HEK293 (cell line): ENCODE results near the gene ANO8.

ENCODE experiments used
- CTCF ChIA-PET: fragments of 350-600 bp; formaldehyde crosslinking; extraction: SDS; loops from one replicate; lab custom pipeline; 2021; ENCODE audit warnings: antibody characterized with exemption; lab: Yijun Ruan, JAX
- POLR2A ChIA-PET: fragments of 300-600 bp; formaldehyde crosslinking; extraction: SDS; loops from one replicate; lab custom pipeline; 2020; ENCODE audit warnings: antibody characterized with exemption, inconsistent platforms; lab: Yijun Ruan, JAX
- H3K27ac ChIP-seq: fragments of 200-500 bp; sonication (Bioruptor generic); 2 replicates; pipeline ENCODE4 v1.5.1; 2014; ENCODE audit warnings: low read depth, low read length, control low read depth, inconsistent platforms; ENCODE audit errors: extremely low read depth
- H3K36me3 ChIP-seq, 2 experiments: fragments of 200-500 bp in 1 of 2; sonication (Bioruptor generic) in 1 of 2; 1 replicate in 1 of 2; 2 replicates in 1 of 2; pipeline ENCODE4 v1.5.1; 2014 to 2017; ENCODE audit warnings: inconsistent platforms in 2 of 2, low read length in 2 of 2; ENCODE audit not compliant: control insufficient read depth in 2 of 2, insufficient read depth in 1 of 2
- H3K4me1 ChIP-seq: fragments of 200-500 bp; sonication (Bioruptor generic); 2 replicates; pipeline ENCODE4 v1.5.1; 2014; ENCODE audit warnings: mild to moderate bottlenecking, low read length, inconsistent platforms; ENCODE audit not compliant: control insufficient read depth, insufficient read depth
- H3K4me3 ChIP-seq: 2 replicates; pipeline ENCODE4 v1.5.1; 2011; ENCODE audit warnings: low read depth, mild to moderate bottlenecking, control low read depth, low read length, moderate library complexity
- H3K9me3 ChIP-seq: fragments of 200-500 bp; sonication (Bioruptor generic); 2 replicates; pipeline ENCODE4 v1.5.1; 2014; ENCODE audit warnings: low read depth, low read length, inconsistent platforms; ENCODE audit not compliant: control insufficient read depth, insufficient read depth
- ATF2 ChIP-seq: fragments of 450-650 bp; formaldehyde crosslinking; IDR thresholded peaks from 2 replicates; pipeline ENCODE4 v1.5.1; 2016; ENCODE audit warnings: missing biosample characterization, missing genetic modification characterization, low read depth
- IKZF3 ChIP-seq: fragments of 450-650 bp; IDR thresholded peaks from 2 replicates; pipeline ENCODE4 v1.5.0; 2018; ENCODE audit warnings: missing biosample characterization, mild to moderate bottlenecking, missing genetic modification characterization, moderate library complexity
- KLF10 ChIP-seq: fragments of 450-650 bp; IDR thresholded peaks from 2 replicates; pipeline ENCODE4 v1.5.1; 2018; ENCODE audit warnings: missing biosample characterization, mild to moderate bottlenecking, missing genetic modification characterization
- PATZ1 ChIP-seq: fragments of 450-650 bp; formaldehyde crosslinking; IDR thresholded peaks from 2 replicates; pipeline ENCODE4 v1.5.1; 2016; ENCODE audit warnings: missing biosample characterization, missing genetic modification characterization
- PRDM1 ChIP-seq: fragments of 450-650 bp; formaldehyde crosslinking; IDR thresholded peaks from 2 replicates; pipeline ENCODE4; 2016; ENCODE audit warnings: missing biosample characterization, missing genetic modification characterization
- SP2 ChIP-seq: fragments of 450-650 bp; formaldehyde crosslinking; IDR thresholded peaks from 2 replicates; pipeline ENCODE4 v1.5.1; 2016; ENCODE audit warnings: missing biosample characterization, missing genetic modification characterization
- TCF7L2 ChIP-seq: IDR thresholded peaks from 2 replicates; pipeline ENCODE4 v1.6.1; 2011; ENCODE audit warnings: low read depth, mild to moderate bottlenecking, inconsistent platforms, low read length, moderate library complexity, borderline replicate concordance
- ZBTB20 ChIP-seq: fragments of 450-650 bp; formaldehyde crosslinking; IDR thresholded peaks from 2 replicates; pipeline ENCODE4 v1.5.1; 2016; ENCODE audit warnings: missing biosample characterization, missing genetic modification characterization
- ZBTB26 ChIP-seq: fragments of 450-650 bp; formaldehyde crosslinking; optimal IDR thresholded peaks from 2 replicates; pipeline ENCODE3; 2016; ENCODE audit warnings: missing biosample characterization, mild to moderate bottlenecking, missing genetic modification characterization
- ZBTB49 ChIP-seq: fragments of 450-650 bp; formaldehyde crosslinking; IDR thresholded peaks from 2 replicates; pipeline ENCODE4 v1.5.1; 2016; ENCODE audit warnings: missing biosample characterization, missing genetic modification characterization, low read depth
- ZNF121 ChIP-seq: fragments of 450-650 bp; formaldehyde crosslinking; IDR thresholded peaks from 2 replicates; pipeline ENCODE4 v1.5.1; 2016; ENCODE audit warnings: missing biosample characterization, missing genetic modification characterization
- ZNF174 ChIP-seq: fragments of 450-650 bp; formaldehyde crosslinking; IDR thresholded peaks from 2 replicates; pipeline ENCODE4 v1.5.0; 2017; ENCODE audit warnings: missing biosample characterization, mild to moderate bottlenecking, missing genetic modification characterization
- ZNF184 ChIP-seq: fragments of 450-650 bp; IDR thresholded peaks from 2 replicates; pipeline ENCODE4 v1.5.1; 2018; ENCODE audit warnings: missing biosample characterization, mild to moderate bottlenecking, missing genetic modification characterization
- ZNF202 ChIP-seq: fragments of 450-650 bp; formaldehyde crosslinking; IDR thresholded peaks from 2 replicates; pipeline ENCODE4 v1.5.1; 2016; ENCODE audit warnings: missing biosample characterization, missing genetic modification characterization, borderline replicate concordance
- ZNF211 ChIP-seq: fragments of 450-650 bp; formaldehyde crosslinking; IDR thresholded peaks from 2 replicates; pipeline ENCODE4 v1.5.1; 2016; ENCODE audit warnings: low read depth, missing biosample characterization, missing genetic modification characterization
- ZNF544 ChIP-seq: fragments of 450-650 bp; formaldehyde crosslinking; IDR thresholded peaks from 2 replicates; pipeline ENCODE4 v1.5.0; 2017; ENCODE audit warnings: missing biosample characterization, missing genetic modification characterization
- ZNF548 ChIP-seq: fragments of 450-650 bp; formaldehyde crosslinking; IDR thresholded peaks from 2 replicates; pipeline ENCODE4 v1.5.1; 2016; ENCODE audit warnings: missing biosample characterization, missing genetic modification characterization
- ZNF654 ChIP-seq: fragments of 450-650 bp; formaldehyde crosslinking; IDR thresholded peaks from 2 replicates; pipeline ENCODE4 v1.5.1; 2016; ENCODE audit warnings: low read depth, missing biosample characterization, missing genetic modification characterization
- ZNF664 ChIP-seq: fragments of 450-650 bp; formaldehyde crosslinking; IDR thresholded peaks from 2 replicates; pipeline ENCODE4 v1.5.1; 2016; ENCODE audit warnings: missing biosample characterization, missing genetic modification characterization
- ZNF704 ChIP-seq: fragments of 450-650 bp; formaldehyde crosslinking; IDR thresholded peaks from 2 replicates; pipeline ENCODE4 v1.5.1; 2016; ENCODE audit warnings: missing biosample characterization, missing genetic modification characterization
- ZNF707 ChIP-seq: fragments of 450-650 bp; formaldehyde crosslinking; IDR thresholded peaks from 2 replicates; pipeline ENCODE4 v1.5.1; 2016; ENCODE audit warnings: missing biosample characterization, missing genetic modification characterization
- ZNF777 ChIP-seq: fragments of 450-650 bp; formaldehyde crosslinking; IDR thresholded peaks from 2 replicates; pipeline ENCODE4 v1.5.1; 2017; ENCODE audit warnings: missing biosample characterization, missing genetic modification characterization, borderline replicate concordance
- ZNF843 ChIP-seq: fragments of 450-650 bp; formaldehyde crosslinking; IDR thresholded peaks from 2 replicates; pipeline ENCODE4 v1.5.1; 2016; ENCODE audit warnings: missing biosample characterization, missing genetic modification characterization

ANO8 gene

GRCh38 chr19:17357724-17358123 is 23.1 kb upstream of the ANO8 start:
- H3K4me3 ChIP-seq: no peak overlapping the region
- H3K9me3 ChIP-seq: no peaks in the 10 kb centered on the region
- H3K4me1 ChIP-seq: no peaks in the 10 kb centered on the region
- no peak overlapping the region for H3K27ac ChIP-seq
- TF ChIP-seq KLF10 (tag by site-specific recombination) (no peak), ZNF704 (no peak), TCF7L2 (no peak), ZNF654 (tag by site-specific recombination) (no peak), ZNF548 (tag by site-specific recombination) (no peak), ATF2 (tag by site-specific recombination) (no peak), ZNF544 (no peak), ZNF211 (tag by site-specific recombination) (no peak), ZBTB49 (tag by site-specific recombination) (no peak), ZNF843 (tag by site-specific recombination) (no peak), ZNF184 (tag by site-specific recombination) (no peak), SP2 (no peak), ZNF664 (tag by site-specific recombination) (no peak), IKZF3 (no peak), ZNF707 (tag by site-specific recombination) (no peak), ZNF777 (no peak), PATZ1 (tag by site-specific recombination) (no peak), ZBTB20 (no peak), ZNF202 (tag by site-specific recombination) (no peak), ZNF174 (tag by site-specific recombination) (no peak)
- ChIA-PET CTCF (interaction anchor here (1.4 kb wide), 1 partner anchor 9 kb away, joined by 3 read pairs; no protein-coding TSS in a partner anchor), POLR2A (interaction anchor here (0.7 kb wide), 1 partner anchor 826 kb away, joined by 4 read pairs; no protein-coding TSS in a partner anchor)
- H3K36me3 ChIP-seq: no peaks in the 10 kb centered on the region

- POLR2A ChIA-PET: no interaction called here
- TF ChIP-seq ZBTB26 (tag by site-specific recombination) (no peak), PRDM1 (tag by site-specific recombination) (peak; percentile 71), ZNF121 (tag by site-specific recombination) (peak; percentile 65)
- Histone ChIP-seq H3K9me3 (no peaks in the 10 kb centered on the region), H3K4me1 (no peaks in the 10 kb centered on the region), H3K36me3 (no peaks in the 10 kb centered on the region), H3K27ac (no peak overlapping the region), H3K4me3 (no peak overlapping the region)
- CTCF ChIA-PET: interaction anchor here (1.4 to 1.7 kb wide), 2 partner anchors 8 to 29 kb away, joined by 3 to 7 read pairs; no protein-coding TSS in a partner anchor
Observed at GRCh38 chr19:17357078-17357666, 22.5 kb upstream of the ANO8 start.
